HG03280 (cell line): ENCODE measurements around the gene MRPL44.
"Not testable (repeated sequence)": the region's sequence is repeated elsewhere in the genome, so short reads cannot be mapped to it uniquely, and the experiment has no call there.

Source experiments
- ATAC-seq: cut with Tn5 transposase; IDR thresholded peaks from one replicate; pipeline ENCODE4 v1.9.1; 2021; ENCODE audit warnings: mild to moderate bottlenecking, moderate library complexity; ENCODE audit not compliant: unreplicated experiment

MRPL44 gene

DNA sequence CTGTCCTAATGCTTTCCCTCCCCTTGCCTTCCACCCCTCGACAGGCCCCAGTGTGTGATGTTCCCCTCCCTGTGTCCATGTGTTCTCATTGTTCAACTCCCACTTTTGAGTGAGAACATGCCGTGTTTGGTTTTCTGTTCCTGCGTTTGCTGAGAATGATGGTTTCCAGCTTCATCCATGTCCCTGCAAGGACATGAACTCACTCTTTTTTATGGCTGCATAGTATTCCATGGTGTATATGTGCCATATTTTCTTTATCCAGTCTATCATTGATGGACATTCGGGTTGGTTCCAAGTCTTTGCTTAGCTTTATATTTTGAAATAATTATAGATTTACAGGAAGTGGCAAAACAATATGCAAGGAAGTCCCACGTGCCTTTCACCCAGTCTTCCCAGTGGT lies 43.4 kb downstream of the MRPL44 start:
- not testable (repeated sequence) for ATAC-seq

DNA sequence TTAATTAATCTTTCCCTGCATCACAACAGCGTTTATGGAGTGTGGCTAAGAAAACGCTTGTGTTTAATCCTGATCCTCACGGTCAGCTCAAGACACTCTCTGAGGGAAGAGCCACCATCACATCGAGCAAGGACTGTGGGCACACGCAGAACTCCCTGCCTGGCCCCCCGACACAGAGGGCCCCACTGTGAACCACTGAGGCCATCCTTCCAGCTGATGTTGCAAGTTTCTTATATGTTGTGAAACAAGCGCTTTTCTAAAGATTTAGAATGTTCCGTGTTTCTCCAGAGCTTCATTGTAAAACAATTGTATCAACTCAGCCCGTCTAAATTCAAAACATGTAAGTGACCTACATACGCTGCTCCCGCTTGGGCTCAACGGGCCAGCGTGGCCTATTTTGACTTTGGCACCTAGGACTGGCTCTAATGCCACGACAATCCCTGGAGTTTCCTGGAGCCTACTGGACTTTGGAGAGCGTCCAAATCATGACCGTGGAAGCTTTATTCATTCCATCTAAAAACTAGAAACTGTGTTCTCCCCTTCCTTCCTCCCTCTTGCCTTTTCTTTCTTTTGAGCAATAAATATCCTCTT lies 46.9 kb downstream of the MRPL44 start:
- no peak for ATAC-seq

GRCh38 chr2:224008702-224009261 lies 51.5 kb downstream of the MRPL44 start:
- ATAC-seq, result no peak

GRCh38 chr2:224009605-224010315 lies 52.5 kb downstream of the MRPL44 start:
- ATAC-seq, result no peak

- no peak for ATAC-seq
These were observed 54.6 kb downstream of the MRPL44 start for GRCh38 chr2:224011837-224012236.

DNA sequence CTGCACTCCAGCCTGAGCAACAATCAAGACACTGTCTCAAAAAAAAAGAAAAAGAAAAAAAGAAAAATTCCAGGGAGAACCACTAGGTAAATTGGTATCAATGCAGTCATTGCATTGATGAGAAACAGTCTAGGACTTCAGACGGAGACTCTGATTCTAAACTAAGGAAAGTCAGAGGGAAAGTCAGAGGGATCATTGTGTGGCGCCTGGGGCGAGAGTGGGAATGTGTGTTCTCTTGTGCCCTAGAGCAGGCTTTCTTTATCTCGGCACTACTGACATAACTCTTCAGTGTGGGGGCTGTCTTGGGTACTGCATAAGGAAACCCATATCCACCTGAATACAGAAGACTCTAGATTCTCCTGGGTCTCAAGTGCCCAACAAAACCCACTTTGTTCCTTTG lies 57.1 kb downstream of the MRPL44 start:
- ATAC-seq, result no peak

- ATAC-seq, result no peak
These were observed 59.7 kb downstream of the MRPL44 start for GRCh38 chr2:224016963-224017362.
